H7 (cell line): ENCODE data around the gene CMTM7. TPM values are rescaled to one million over a fixed set of nuclear protein-coding genes. Genes with fewer than 3 reads are reported as not detected.

Experiments
- DNase-seq: peaks from one replicate; pipeline ENCODE4 v3.0.0; 2012
- H3K27me3 ChIP-seq: 2 replicates; pipeline ENCODE4 v1.6.0; 2011; ENCODE audit warnings: mild to moderate bottlenecking, low read length; ENCODE audit not compliant: control insufficient read depth, insufficient read depth
- H3K36me3 ChIP-seq: replicated peaks from 2 replicates; pipeline ENCODE4 v1.5.1; 2011; ENCODE audit warnings: low read length; ENCODE audit not compliant: control insufficient read depth, insufficient read depth
- H3K4me3 ChIP-seq: 2 replicates; pipeline ENCODE4 v1.5.1; 2011; ENCODE audit warnings: low read depth, mild to moderate bottlenecking, control low read depth, low read length, moderate library complexity; ENCODE audit not compliant: insufficient read depth
- total RNA-seq: library from RNA; depleted of rRNA; stranded (reverse); fragments of >200 nt; shearing (Covaris generic); gene quantifications from 2 replicates; pipeline ENCODE4 v1.2.3, GENCODE V29; 2014

CMTM7 gene
- total RNA-seq, 1 experiment from 2014 or later = 15.3 TPM

- DNase-seq = no peak
- no peak overlapping the region for H3K4me3 ChIP-seq
- no peaks in the 10 kb centered on the region for H3K27me3 ChIP-seq
- peaks cover 4% of the 10 kb centered on the region for H3K36me3 ChIP-seq
Measured at GRCh38 chr3:32448686-32449474, 57.2 kb downstream of the CMTM7 start.

DNA sequence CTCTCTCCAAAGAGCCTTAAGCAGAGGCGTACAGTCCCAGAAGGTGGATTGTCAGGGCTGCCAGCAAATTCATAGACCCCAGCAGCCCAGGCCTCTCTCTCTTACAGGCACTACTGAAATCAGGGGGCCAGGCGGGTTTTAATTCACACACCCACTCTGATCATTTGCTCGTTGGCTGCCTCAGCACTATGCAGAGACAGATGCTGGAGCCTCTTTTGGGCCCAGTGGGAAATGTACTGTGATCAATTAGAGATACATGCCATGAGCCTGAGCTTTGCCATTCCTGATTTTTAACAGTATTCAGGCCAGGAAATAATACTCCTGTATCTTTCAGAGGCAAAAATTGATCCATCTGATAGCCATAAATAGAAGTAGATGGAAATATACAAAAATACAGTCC is 58.0 kb downstream of the CMTM7 start:
- no peak for DNase-seq
- Histone ChIP-seq H3K36me3 (peaks cover 4% of the 10 kb centered on the region), H3K4me3 (no peak overlapping the region), H3K27me3 (no peaks in the 10 kb centered on the region)

GRCh38 chr3:32450426-32450825 is 58.8 kb downstream of the CMTM7 start:
- no peak overlapping the region for H3K4me3 ChIP-seq
- no peak for DNase-seq
- peaks cover 4% of the 10 kb centered on the region for H3K36me3 ChIP-seq
- H3K27me3 ChIP-seq = no peaks in the 10 kb centered on the region

DNA sequence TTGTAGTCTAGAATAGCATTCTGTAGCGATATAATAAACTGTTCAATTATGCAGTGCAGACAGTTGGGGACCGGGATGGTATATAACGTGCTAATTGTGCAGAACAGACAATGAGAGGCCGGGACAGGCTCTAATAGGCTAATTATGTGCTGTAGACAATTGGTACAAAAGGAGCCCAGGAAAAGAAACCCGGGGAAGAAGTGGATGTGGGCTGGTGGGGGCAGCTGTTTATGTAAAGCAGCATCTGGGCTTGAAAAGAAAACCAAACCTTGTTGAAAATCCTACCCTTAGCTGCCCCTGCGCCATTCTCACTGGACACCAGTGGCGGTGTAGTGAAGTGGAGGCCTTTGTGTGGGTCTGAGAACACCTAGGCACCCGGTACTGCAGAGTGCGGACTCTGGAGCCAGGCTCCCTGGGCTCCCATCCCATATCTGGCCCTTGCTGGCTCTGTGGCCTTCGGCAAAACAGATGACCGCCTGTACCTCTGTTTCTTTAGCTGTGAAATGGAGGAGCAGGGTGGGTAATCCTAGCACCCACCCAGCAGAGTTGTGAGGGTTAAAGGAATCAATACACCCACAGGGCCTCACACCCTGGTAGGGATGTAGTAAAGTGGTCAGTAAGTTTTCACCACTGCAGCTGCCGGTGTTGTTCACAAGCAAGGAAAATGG is 59.5 kb downstream of the CMTM7 start:
- no peak for DNase-seq
- Histone ChIP-seq H3K4me3 (no peak overlapping the region), H3K27me3 (no peaks in the 10 kb centered on the region), H3K36me3 (peaks cover 4% of the 10 kb centered on the region)

DNA sequence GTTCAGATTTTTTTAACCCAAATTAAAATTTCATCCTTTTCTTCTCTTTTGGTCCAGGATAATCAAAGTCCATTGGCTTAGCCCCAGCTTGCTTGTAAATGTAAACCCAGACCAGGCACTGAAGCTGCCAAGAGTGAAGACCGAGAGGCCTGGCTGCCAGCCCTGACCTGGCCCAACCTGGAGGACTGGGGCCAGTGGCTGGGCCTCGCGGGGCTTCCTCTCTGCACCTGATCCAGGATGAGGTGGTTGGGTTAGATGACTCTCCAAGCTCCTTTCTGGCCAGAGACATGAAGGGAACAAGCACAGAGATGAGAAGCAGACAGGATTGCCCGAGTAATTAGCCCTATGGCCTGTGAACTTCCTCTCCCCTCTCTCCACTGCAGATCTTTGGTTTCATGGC is 60.4 kb downstream of the CMTM7 start:
- no peak for DNase-seq
- Histone ChIP-seq H3K4me3 (no peak overlapping the region), H3K36me3 (peaks cover 4% of the 10 kb centered on the region), H3K27me3 (no peaks in the 10 kb centered on the region)

- Histone ChIP-seq H3K4me3 (no peak overlapping the region), H3K36me3 (peaks cover 4% of the 10 kb centered on the region), H3K27me3 (no peaks in the 10 kb centered on the region)
- DNase-seq = no peak
Measured at GRCh38 chr3:32453346-32453745, 61.7 kb downstream of the CMTM7 start.

DNA sequence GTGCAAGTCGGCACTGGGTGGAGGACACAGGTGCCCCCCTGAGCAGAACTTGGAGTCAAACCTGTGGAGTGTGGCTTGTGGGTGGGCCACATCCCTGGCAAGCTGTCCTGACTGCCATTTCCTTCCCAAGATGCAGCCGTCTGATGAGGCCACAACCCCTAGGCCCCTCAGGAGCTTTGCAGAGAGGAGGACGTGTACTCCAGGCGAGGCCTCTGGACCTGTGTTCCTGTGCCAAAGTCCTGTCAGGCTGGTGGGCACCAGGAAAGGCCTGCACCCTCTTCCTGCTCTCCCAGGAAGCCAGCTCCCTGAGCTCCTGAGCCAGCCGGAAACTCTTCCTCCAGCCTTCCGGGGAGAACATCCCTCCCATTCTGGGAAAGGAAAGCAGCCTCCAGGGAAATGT is 62.5 kb downstream of the CMTM7 start:
- H3K27me3 ChIP-seq = no peaks in the 10 kb centered on the region
- DNase-seq = no peak
- H3K36me3 ChIP-seq = peaks cover 4% of the 10 kb centered on the region
- H3K4me3 ChIP-seq = no peak overlapping the region

GRCh38 chr3:32454731-32455608 is 63.3 kb downstream of the CMTM7 start:
- H3K27me3 ChIP-seq = no peaks in the 10 kb centered on the region
- no peak for DNase-seq
- H3K36me3 ChIP-seq = peaks cover 4% of the 10 kb centered on the region
- no peak overlapping the region for H3K4me3 ChIP-seq

DNA sequence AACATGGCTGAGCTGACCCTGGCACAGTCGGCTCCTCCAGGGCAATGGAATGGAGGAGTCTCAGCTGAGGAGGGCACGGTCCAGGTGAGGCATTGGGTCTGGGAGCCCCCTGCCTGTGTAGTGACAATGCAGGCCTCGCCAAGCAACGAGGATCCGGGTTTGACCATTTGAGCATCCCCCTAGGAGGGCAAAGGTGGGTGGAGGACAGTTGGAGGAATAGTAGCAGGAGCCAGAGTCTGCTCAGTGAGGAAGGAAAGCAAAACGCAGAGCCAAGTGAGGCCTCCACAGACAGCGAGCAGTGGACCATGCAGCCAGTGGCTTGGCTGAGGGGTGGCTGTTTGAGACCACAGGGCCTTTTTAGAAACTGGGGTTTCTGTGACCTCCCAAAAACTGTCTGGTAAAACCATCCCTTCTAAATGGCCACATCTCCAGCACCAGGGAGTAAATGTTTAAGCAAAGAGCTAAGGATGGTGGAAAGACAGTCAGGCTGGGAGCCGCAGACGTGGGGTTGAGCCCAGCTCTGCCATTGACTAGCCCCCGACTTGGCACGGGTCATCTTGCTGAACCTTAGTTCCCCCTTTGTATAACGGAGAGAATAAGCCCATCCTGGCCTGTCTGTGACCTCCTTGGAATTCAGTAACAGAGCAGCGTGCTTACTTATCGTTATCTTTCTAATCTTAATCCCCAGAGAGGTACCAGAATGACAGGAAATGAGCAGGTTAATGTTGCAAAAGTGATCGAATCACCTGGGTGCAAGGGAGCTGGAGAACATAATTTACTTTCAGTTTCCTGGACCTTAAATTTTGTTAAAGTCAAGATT is 64.2 kb downstream of the CMTM7 start:
- DNase-seq = no peak

GRCh38 chr3:32456429-32457130 is 64.9 kb downstream of the CMTM7 start:
- Histone ChIP-seq H3K4me3 (no peak overlapping the region), H3K36me3 (peaks cover 4% of the 10 kb centered on the region), H3K27me3 (no peaks in the 10 kb centered on the region)
- no peak for DNase-seq

More for the DNA sequence above, 64.2 kb downstream of the CMTM7 start:
- no peaks in the 10 kb centered on the region for H3K27me3 ChIP-seq
- peaks cover 4% of the 10 kb centered on the region for H3K36me3 ChIP-seq
- no peak overlapping the region for H3K4me3 ChIP-seq

GRCh38 chr3:32457971-32458471 is 66.4 kb downstream of the CMTM7 start:
- no peaks in the 10 kb centered on the region; the same call in 1 of the 2 replicates for H3K36me3 ChIP-seq
- H3K27me3 ChIP-seq = no peaks in the 10 kb centered on the region
- no peak overlapping the region for H3K4me3 ChIP-seq
- DNase-seq = no peak

GRCh38 chr3:32459450-32459849 is 67.8 kb downstream of the CMTM7 start:
- H3K27me3 ChIP-seq = no peaks in the 10 kb centered on the region
- no peak for DNase-seq
- no peak overlapping the region for H3K4me3 ChIP-seq
- no peaks in the 10 kb centered on the region; the same call in 1 of the 2 replicates for H3K36me3 ChIP-seq

- no peak overlapping the region for H3K4me3 ChIP-seq
- DNase-seq = peak; percentile 93
- no peaks in the 10 kb centered on the region for H3K27me3 ChIP-seq
- H3K36me3 ChIP-seq = no peaks in the 10 kb centered on the region; the same call in 1 of the 2 replicates
Measured at GRCh38 chr3:32460031-32460749, 68.5 kb downstream of the CMTM7 start.
